IMR-90 (cell line): ENCODE results near the gene PRKAG2. TPM values are rescaled to one million over a fixed set of nuclear protein-coding genes. Genes with fewer than 3 reads are reported as not detected.

Experiments used
- ATAC-seq: fragments of 200-7000 bp; cut with Tn5 transposase; 2 replicates; pipeline ENCODE4 v1.9.1; 2020; ENCODE audit warnings: low read depth, mild to moderate bottlenecking, moderate library complexity
- BruUV-seq: library from RNA; stranded (reverse); fragments of 400-500 nt; replicated peaks from 2 replicates; lab custom pipeline; 2021; lab: Mats Ljungman, UMichigan
- CTCF ChIA-PET: fragments of 300-600 bp; formaldehyde crosslinking; extraction: SDS; loops from one replicate; lab custom pipeline; 2021; ENCODE audit warnings: antibody characterized with exemption; lab: Yijun Ruan, JAX
- POLR2A ChIA-PET: fragments of 300-600 bp; sonication (Branson Sonifier 250); formaldehyde crosslinking; loops from one replicate; lab custom pipeline; 2022; ENCODE audit warnings: antibody characterized with exemption; ENCODE audit not compliant: unreplicated experiment; lab: Charles Lee
- DNase-seq: peaks from one replicate; pipeline ENCODE4 v3.0.0; 2013
- H2AFZ ChIP-seq: replicated peaks from 2 replicates; pipeline ENCODE3; 2013; ENCODE audit warnings: low read length, mild to moderate bottlenecking; ENCODE audit not compliant: poor library complexity
- H2AK5ac ChIP-seq: 2 replicates; pipeline ENCODE4 v1.6.1; 2013; ENCODE audit warnings: low read depth, low read length, inconsistent platforms
- H2AK9ac ChIP-seq: replicated peaks from 2 replicates; pipeline ENCODE3; 2013; ENCODE audit warnings: mild to moderate bottlenecking, low read depth, low read length, moderate library complexity; ENCODE audit not compliant: poor library complexity
- H2BK120ac ChIP-seq: 2 replicates; pipeline ENCODE4 v1.6.1; 2013; ENCODE audit warnings: low read depth, low read length, inconsistent platforms
- H2BK15ac ChIP-seq: 3 replicates; pipeline ENCODE4 v1.6.1; 2013; ENCODE audit warnings: low read depth, low read length, inconsistent platforms
- H2BK20ac ChIP-seq: 2 replicates; pipeline ENCODE4 v1.6.1; 2013; ENCODE audit warnings: low read depth, mild to moderate bottlenecking, inconsistent platforms, low read length, moderate library complexity
- H2BK5ac ChIP-seq: 2 replicates; pipeline ENCODE4 v1.6.1; 2013; ENCODE audit warnings: mild to moderate bottlenecking, low read depth, low read length, inconsistent platforms; ENCODE audit not compliant: poor library complexity, severe bottlenecking
- H3K14ac ChIP-seq: replicated peaks from 2 replicates; pipeline ENCODE4 v1.6.1; 2013; ENCODE audit warnings: low read depth, low read length, inconsistent platforms
- H3K18ac ChIP-seq: 2 replicates; pipeline ENCODE4 v1.6.1; 2013; ENCODE audit warnings: low read depth, low read length, control low read depth
- H3K23ac ChIP-seq: 2 replicates; pipeline ENCODE4 v1.6.1; 2013; ENCODE audit warnings: low read depth, low read length, inconsistent platforms
- H3K27ac ChIP-seq: 2 replicates; pipeline ENCODE4 v1.5.1; 2013; ENCODE audit warnings: mild to moderate bottlenecking, control low read depth, low read length; ENCODE audit not compliant: insufficient read depth
- H3K27me3 ChIP-seq: 2 replicates; pipeline ENCODE4 v1.6.1; 2013; ENCODE audit warnings: low read length; ENCODE audit not compliant: control insufficient read depth, insufficient read depth
- H3K36me3 ChIP-seq: 2 replicates; pipeline ENCODE4 v1.6.1; 2013; ENCODE audit warnings: low read length, mixed read lengths; ENCODE audit not compliant: control insufficient read depth, insufficient read depth
- H3K4ac ChIP-seq: 2 replicates; pipeline ENCODE4 v1.6.1; 2013; ENCODE audit warnings: low read depth, low read length, inconsistent platforms
- H3K4me1 ChIP-seq: 2 replicates; pipeline ENCODE4 v1.6.1; 2013; ENCODE audit warnings: low read length, mixed read lengths; ENCODE audit not compliant: control insufficient read depth, insufficient read depth
- H3K4me2 ChIP-seq: 2 replicates; pipeline ENCODE4 v1.6.1; 2013; ENCODE audit warnings: low read depth, mild to moderate bottlenecking, control low read depth, low read length, moderate library complexity
- H3K4me3 ChIP-seq: 2 replicates; pipeline ENCODE4 v1.5.1; 2013; ENCODE audit warnings: low read depth, mild to moderate bottlenecking, control low read depth, low read length, moderate library complexity; ENCODE audit not compliant: insufficient read depth
- H3K56ac ChIP-seq: 2 replicates; pipeline ENCODE4 v1.6.1; 2013; ENCODE audit warnings: low read length, inconsistent platforms; ENCODE audit not compliant: insufficient read depth; ENCODE audit errors: extremely low read depth
- H3K79me1 ChIP-seq, 2 experiments: 2 replicates each; pipeline ENCODE4 v1.6.1; 2013; ENCODE audit warnings: low read length in 2 of 2, inconsistent platforms in 1 of 2, low read depth in 1 of 2
- H3K9ac ChIP-seq: 2 replicates; pipeline ENCODE4 v1.6.1; 2013; ENCODE audit warnings: low read depth, low read length, control low read depth
- H3K9me1 ChIP-seq: 2 replicates; pipeline ENCODE4 v1.6.1; 2013; ENCODE audit warnings: low read length, inconsistent platforms; ENCODE audit not compliant: insufficient read depth
- H3K9me3 ChIP-seq: 2 replicates; pipeline ENCODE4 v1.6.1; 2013; ENCODE audit warnings: low read length; ENCODE audit not compliant: control insufficient read depth, insufficient read depth
- H4K20me1 ChIP-seq: 2 replicates; pipeline ENCODE4 v1.6.1; 2013; ENCODE audit warnings: low read length, inconsistent platforms; ENCODE audit not compliant: insufficient read depth
- H4K5ac ChIP-seq: 2 replicates; pipeline ENCODE4 v1.6.1; 2013; ENCODE audit warnings: mild to moderate bottlenecking, low read depth, low read length, control low read depth
- H4K8ac ChIP-seq, 2 experiments: 2 replicates each; pipeline ENCODE4 v1.6.1; 2013; ENCODE audit warnings: low read depth in 2 of 2, low read length in 2 of 2, control low read depth in 1 of 2, inconsistent platforms in 1 of 2
- H4K91ac ChIP-seq: 2 replicates; pipeline ENCODE4 v1.6.1; 2013; ENCODE audit warnings: low read depth, low read length, inconsistent platforms; ENCODE audit not compliant: insufficient read depth
- CEBPB ChIP-seq: IDR thresholded peaks from 2 replicates; pipeline ENCODE4 v1.6.1; 2012; ENCODE audit warnings: low read depth, low read length, improper control_type of control experiment
- CHD1 ChIP-seq: IDR thresholded peaks from 2 replicates; pipeline ENCODE4 v1.6.1; 2012; ENCODE audit warnings: low read depth, low read length, improper control_type of control experiment
- CTCF ChIP-seq: conservative IDR thresholded peaks from 2 replicates; pipeline ENCODE4 v1.5.1; 2012; ENCODE audit warnings: mild to moderate bottlenecking, low read depth, low read length, improper control_type of control experiment
- FOS ChIP-seq: fragments of 150-350 bp; IDR thresholded peaks from 2 replicates; pipeline ENCODE4 v1.6.1; 2016; ENCODE audit warnings: low read depth, low read length
- MAZ ChIP-seq: IDR thresholded peaks from 2 replicates; pipeline ENCODE4 v1.6.1; 2012; ENCODE audit warnings: low read depth, mild to moderate bottlenecking, low read length, improper control_type of control experiment, moderate library complexity, borderline replicate concordance
- MXI1 ChIP-seq: IDR thresholded peaks from 2 replicates; pipeline ENCODE4 v1.6.1; 2012; ENCODE audit warnings: low read depth, mild to moderate bottlenecking, low read length, moderate library complexity, borderline replicate concordance
- NFE2L2 ChIP-seq: fragments of 150-350 bp; IDR thresholded peaks from 2 replicates; pipeline ENCODE4 v1.6.1; 2016; ENCODE audit warnings: low read depth, mild to moderate bottlenecking, low read length
- POLR2A ChIP-seq: IDR thresholded peaks from 2 replicates; pipeline ENCODE4 v1.6.1; 2012; ENCODE audit warnings: mild to moderate bottlenecking, low read depth, low read length
- RAD21 ChIP-seq: IDR thresholded peaks from 2 replicates; pipeline ENCODE4 v1.6.1; 2012; ENCODE audit warnings: low read length, improper control_type of control experiment
- SMC3 ChIP-seq: fragments of 150-350 bp; IDR thresholded peaks from 2 replicates; pipeline ENCODE4 v1.6.1; 2016; ENCODE audit warnings: low read depth, mild to moderate bottlenecking, antibody characterized with exemption, low read length, moderate library complexity
- USF2 ChIP-seq: fragments of 150-350 bp; IDR thresholded peaks from 2 replicates; pipeline ENCODE4 v1.6.1; 2017; ENCODE audit warnings: mild to moderate bottlenecking, antibody characterized with exemption, low read length, low read depth
- WGBS, 2 experiments: methylation state at CpG; one replicate each; pipeline versions ENCODE4 v1.1.5 to v1.1.7; 2013; ENCODE audit warnings: missing lambda C conversion rate in 2 of 2; ENCODE audit not compliant: insufficient read length in 1 of 2; ENCODE audit errors: extremely low coverage in 2 of 2; 5-methylcytosine and 5-hydroxymethylcytosine counted together
- dilution Hi-C: fragments of 300-500 bp; cut with HindIII; formaldehyde crosslinking; loops from one replicate; pipeline ENCODE4 v1.14.3; 2018; ENCODE audit warnings: low sequenced_read_pairs; ENCODE audit not compliant: unreplicated experiment
- in situ Hi-C: fragments of 300-500 bp; cut with MboI; formaldehyde crosslinking; loops from 3 replicates; pipeline ENCODE4 v1.14.3; 2019; ENCODE audit warnings: low sequenced_read_pairs, inconsistent platforms, mixed read lengths
- intact Hi-C: fragments of 100-400 bp; cut with micrococcal nuclease; formaldehyde crosslinking; loops from 2 replicates; pipeline ENCODE4 v1.10.0; 2022
- polyA plus RNA-seq, 3 experiments: library from polyadenylated mRNA; depleted of rRNA; stranded (reverse); fragments of >200 nt; gene quantifications; 2 replicates each; pipeline ENCODE4 v1.2.3, GENCODE V29; 2012; ENCODE audit warnings: low replicate concordance in 1 of 3
- total RNA-seq: library from RNA; depleted of rRNA; stranded (reverse); fragments of >200 nt; gene quantifications from 2 replicates; pipeline ENCODE4 v1.2.3, GENCODE V29; 2012

PRKAG2 gene
- total and polyA plus RNA-seq, 2 of the 4 experiments (the other 2 are of a cell fraction) = 15.4 to 21.6 TPM

- Histone ChIP-seq H3K27ac (no peak overlapping the region), H4K8ac (no peak overlapping the region), H3K9me3 (no peaks in the 10 kb centered on the region), H4K5ac (no peak overlapping the region), H3K4me2 (no peak overlapping the region), H3K56ac (no peak overlapping the region), H3K27me3 (peaks cover 18% of the 10 kb centered on the region), H4K91ac (no peak overlapping the region), H3K4ac (no peak overlapping the region), H2AFZ (no peak overlapping the region), H3K4me1 (no peaks in the 10 kb centered on the region), H2BK120ac (no peak overlapping the region), H2AK5ac (no peak overlapping the region), H2BK20ac (no peak overlapping the region), H2AK9ac (no peak overlapping the region), H3K18ac (no peak overlapping the region), H3K36me3 (no peaks in the 10 kb centered on the region), H2BK5ac (no peak overlapping the region), H3K4me3 (no peak overlapping the region), H4K20me1 (no peaks in the 10 kb centered on the region), H3K79me1 (no peaks in the 10 kb centered on the region), H3K9ac (no peak overlapping the region), H3K9me1 (peaks cover 10% of the 10 kb centered on the region; the same call in 1 of the 2 replicates), H3K14ac (no peak overlapping the region), H2BK15ac (no peak overlapping the region), H3K23ac (no peak overlapping the region)
- intact Hi-C loops = no loop called here
- CTCF ChIA-PET = interaction anchor here (0.6 kb wide), 1 partner anchor 8 kb away, joined by 4 read pairs; no protein-coding TSS in a partner anchor
- TF ChIP-seq USF2 (no peak), SMC3 (no peak), NFE2L2 (no peak), MAZ (no peak), POLR2A (no peak), CTCF (no peak), MXI1 (no peak), RAD21 (no peak), FOS (no peak), CHD1 (no peak), CEBPB (no peak)
- DNase-seq (no peak), ATAC-seq (no peak)
- BruUV-seq = no TSS peak
- in situ Hi-C loops = no loop called here
- dilution Hi-C loops = no loop called here
- WGBS, 2 experiments = 97% methylated on average over 9 of the region's 15 CpGs; no CpG with 5 or more reads in 1 of the 2 experiments
- POLR2A ChIA-PET = interaction anchor here (0.7 kb wide), 1 partner anchor 16 kb away, joined by 4 read pairs; no protein-coding TSS in a partner anchor
Observed at GRCh38 chr7:151799506-151799905, 77.4 kb downstream of the PRKAG2 start.
